ENCODE results near the gene PRR5. TPM values are rescaled to one million over a fixed set of nuclear protein-coding genes. Genes with fewer than 3 reads are reported as not detected.

The PRR5 gene
- total RNA-seq, 4 donors from 2014 or later: 4.2 to 9.8 (median 7.1) TPM

GRCh38 chr22:44691796-44692661, 10.0 kb upstream of the PRR5 start:
- no peak for ATAC-seq

GRCh38 chr22:44692662-44693007, 9.4 kb upstream of the PRR5 start:
- no peak for TF ChIP-seq POLR2A (IDR thresholded peaks at IDR 0.05)
- no peak for TF ChIP-seq POLR2AphosphoS5 (IDR thresholded peaks at IDR 0.05)
- no peak for TF ChIP-seq EP300 (IDR thresholded peaks at IDR 0.05)
- TF ChIP-seq, protein P1, sequence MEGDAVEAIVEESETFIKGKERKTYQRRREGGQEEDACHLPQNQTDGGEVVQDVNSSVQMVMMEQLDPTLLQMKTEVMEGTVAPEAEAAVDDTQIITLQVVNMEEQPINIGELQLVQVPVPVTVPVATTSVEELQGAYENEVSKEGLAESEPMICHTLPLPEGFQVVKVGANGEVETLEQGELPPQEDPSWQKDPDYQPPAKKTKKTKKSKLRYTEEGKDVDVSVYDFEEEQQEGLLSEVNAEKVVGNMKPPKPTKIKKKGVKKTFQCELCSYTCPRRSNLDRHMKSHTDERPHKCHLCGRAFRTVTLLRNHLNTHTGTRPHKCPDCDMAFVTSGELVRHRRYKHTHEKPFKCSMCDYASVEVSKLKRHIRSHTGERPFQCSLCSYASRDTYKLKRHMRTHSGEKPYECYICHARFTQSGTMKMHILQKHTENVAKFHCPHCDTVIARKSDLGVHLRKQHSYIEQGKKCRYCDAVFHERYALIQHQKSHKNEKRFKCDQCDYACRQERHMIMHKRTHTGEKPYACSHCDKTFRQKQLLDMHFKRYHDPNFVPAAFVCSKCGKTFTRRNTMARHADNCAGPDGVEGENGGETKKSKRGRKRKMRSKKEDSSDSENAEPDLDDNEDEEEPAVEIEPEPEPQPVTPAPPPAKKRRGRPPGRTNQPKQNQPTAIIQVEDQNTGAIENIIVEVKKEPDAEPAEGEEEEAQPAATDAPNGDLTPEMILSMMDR (IDR thresholded peaks at IDR 0.05): no peak
- WGBS, 2 donors (ENCODE audit: low coverage in 1 of 2): no CpG with 5 or more reads among the region's 11 CpGs
- Histone ChIP-seq H3K4me1 (peaks cover 0 to 5% (median 0%) of the 10 kb centered on the region in 3 donors), H3K9me3 (no peaks in the 10 kb centered on the region), H3K36me3 (no peaks in the 10 kb centered on the region), H3K27ac (no peak overlapping the region), H3K4me3 (no peak overlapping the region), H3K27me3 (peaks cover 46% of the 10 kb centered on the region)
- no peak for ATAC-seq

More at GRCh38 chr22:44691796-44692661, 10.0 kb upstream of the PRR5 start:
- Histone ChIP-seq H3K4me3 (no peak overlapping the region), H3K9me3 (no peaks in the 10 kb centered on the region), H3K27me3 (peaks cover 40% of the 10 kb centered on the region), H3K4me1 (no peaks in the 10 kb centered on the region), H3K36me3 (no peaks in the 10 kb centered on the region), H3K27ac (no peak overlapping the region)
- TF ChIP-seq POLR2A (IDR thresholded peaks at IDR 0.05) (no peak), EP300 (IDR thresholded peaks at IDR 0.05) (no peak), POLR2AphosphoS5 (IDR thresholded peaks at IDR 0.05) (no peak)
- TF ChIP-seq, protein P1 (IDR thresholded peaks at IDR 0.05): no peak
- WGBS, 2 donors (ENCODE audit: low coverage in 1 of 2): 46 to 62% methylated on average over 6 to 9 of the region's 24 CpGs

DNA sequence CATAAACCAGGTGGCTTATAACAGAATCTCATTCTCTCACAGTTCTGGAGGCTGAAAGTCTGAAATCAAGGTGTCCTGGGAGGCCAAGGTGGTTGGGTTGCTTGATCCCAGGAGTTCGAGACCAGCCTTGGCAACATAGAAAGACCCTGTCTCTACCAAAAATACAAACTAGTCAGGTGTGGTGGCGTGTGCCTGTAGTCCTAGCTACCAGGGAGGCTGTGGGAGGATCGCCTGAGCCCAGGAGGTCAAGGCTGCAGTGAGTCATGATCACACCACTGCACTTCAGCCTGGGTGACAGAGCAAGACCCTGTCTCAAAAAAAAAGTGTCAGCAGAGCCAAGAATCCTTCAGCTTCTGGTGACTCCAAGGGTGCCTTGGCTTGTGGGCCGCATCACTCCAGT, 8.9 kb upstream of the PRR5 start:
- no peak overlapping the region for H3K27ac ChIP-seq
- no peaks in the 10 kb centered on the region for H3K9me3 ChIP-seq
- H3K27me3 ChIP-seq: peaks cover 51% of the 10 kb centered on the region
- no peaks in the 10 kb centered on the region for H3K36me3 ChIP-seq
- ATAC-seq: no peak
- H3K4me1 ChIP-seq: peaks cover 0 to 10% (median 0%) of the 10 kb centered on the region in 3 donors
- no peak overlapping the region for H3K4me3 ChIP-seq
- 61 to 100% methylated on average over 1 to 3 of the region's 4 CpGs for WGBS, 2 donors (ENCODE audit: low coverage in 1 of 2)
- TF ChIP-seq, protein P1 (IDR thresholded peaks at IDR 0.05): no peak

DNA sequence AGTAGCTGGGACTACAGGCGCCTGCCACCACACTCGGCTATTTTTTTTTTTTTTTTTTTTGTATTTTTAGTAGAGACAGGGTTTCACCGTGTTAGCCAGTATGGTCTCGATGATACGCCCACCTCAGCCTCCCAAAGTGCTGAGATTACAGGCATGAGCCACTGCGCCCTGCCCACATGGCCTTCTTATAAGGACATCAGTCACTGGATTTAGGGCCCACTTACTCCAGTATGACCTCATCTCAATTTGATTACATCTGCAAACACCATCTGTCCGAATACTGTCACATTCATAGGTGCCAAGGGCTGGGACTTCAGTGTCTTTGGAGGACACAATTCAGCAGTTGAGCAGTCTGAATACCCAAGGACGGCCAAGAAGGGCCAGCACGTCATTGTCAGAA, 8.2 kb upstream of the PRR5 start:
- Histone ChIP-seq H3K4me3 (no peak overlapping the region), H3K27me3 (peaks cover 52% of the 10 kb centered on the region), H3K36me3 (no peaks in the 10 kb centered on the region), H3K4me1 (peaks cover 0 to 16% (median 0%) of the 10 kb centered on the region in 3 donors), H3K27ac (no peak overlapping the region), H3K9me3 (no peaks in the 10 kb centered on the region)
- no peak for TF ChIP-seq POLR2AphosphoS5 (IDR thresholded peaks at IDR 0.05)
- TF ChIP-seq, protein P1 (IDR thresholded peaks at IDR 0.05): no peak
- TF ChIP-seq EP300 (IDR thresholded peaks at IDR 0.05): no peak
- TF ChIP-seq POLR2A (IDR thresholded peaks at IDR 0.05): no peak
- WGBS, 2 donors (ENCODE audit: low coverage in 1 of 2): 88% methylated on average over 6 of the region's 9 CpGs; no CpG with 5 or more reads in 1 of the 2 donors
- ATAC-seq: no peak

Data from gastroesophageal sphincter (tissue), 4 donors.